Natural killer cell treated with Interleukin-12 subunit alpha and Interleukin-12 subunit beta and Interleukin-15 and Interleukin-18, amount 100 ng/mL, for 72 hours (primary cell): ENCODE data around the gene PPTC7. TPM values are rescaled to one million over a fixed set of nuclear protein-coding genes. Genes with fewer than 3 reads are reported as not detected.
"Not testable (repeated sequence)": the region's sequence is repeated elsewhere in the genome, so short reads cannot be mapped to it uniquely, and the experiment has no call there.

Experiments used
- ATAC-seq, 2 donors: fragments of 150-1000 bp; cut with Tn5 transposase in 1 of 2; sonication (Bioruptor Pico), chemical (Tn5 transposase) in 1 of 2; 2 replicates each; pipeline ENCODE4 v1.10.0; 2021
- DNase-seq: peaks from one replicate; pipeline ENCODE4 v3.0.0; 2022; ENCODE audit warnings: low spot score
- H3K27ac Mint-ChIP-seq, 2 donors: 1 replicate in 1 of 2; 2 replicates in 1 of 2; pipeline ENCODE4 v1.8.0; 2022; ENCODE audit warnings: mixed read lengths in 2 of 2, mild to moderate bottlenecking in 1 of 2, moderate library complexity in 1 of 2
- H3K27me3 Mint-ChIP-seq, 2 donors: 1 replicate in 1 of 2; 2 replicates in 1 of 2; pipeline ENCODE4 v1.8.0; 2022; ENCODE audit warnings: mixed read lengths in 2 of 2
- H3K36me3 Mint-ChIP-seq: one replicate; pipeline ENCODE4 v1.8.0; 2022; ENCODE audit warnings: mixed read lengths
- H3K4me1 Mint-ChIP-seq, 2 donors: 1 replicate in 1 of 2; 2 replicates in 1 of 2; pipeline ENCODE4 v1.8.0; 2022; ENCODE audit warnings: low read depth in 2 of 2, mixed read lengths in 2 of 2, mild to moderate bottlenecking in 1 of 2
- H3K4me3 Mint-ChIP-seq: one replicate; pipeline ENCODE4 v1.8.0; 2022; ENCODE audit warnings: mixed read lengths
- H3K9me3 Mint-ChIP-seq: 2 replicates; pipeline ENCODE4 v1.8.0; 2022; ENCODE audit warnings: mixed read lengths
- total RNA-seq, 2 donors: library from RNA; stranded (reverse); gene quantifications; one replicate each; pipeline ENCODE4 v1.2.3, GENCODE V29; 2022

PPTC7 gene
- total RNA-seq, 2 donors from 2014 or later, result 35.2 to 42.1 TPM

GRCh38 chr12:110597885-110598284, 14.8 kb upstream of the PPTC7 start:
- H3K9me3 Mint-ChIP-seq, result no peaks in the 10 kb centered on the region
- H3K27ac Mint-ChIP-seq, result no peak overlapping the region

GRCh38 chr12:110592919-110593318, 9.8 kb upstream of the PPTC7 start:
- H3K27me3 Mint-ChIP-seq, H3K4me3 Mint-ChIP-seq, H3K9me3 Mint-ChIP-seq, ATAC-seq, H3K27ac Mint-ChIP-seq, H3K36me3 Mint-ChIP-seq, DNase-seq: not testable (repeated sequence)
- peaks cover 11 to 15% of the 10 kb centered on the region in 2 donors for H3K4me1 Mint-ChIP-seq

More at GRCh38 chr12:110597885-110598284, 14.8 kb upstream of the PPTC7 start:
- no peak overlapping the region for H3K4me3 Mint-ChIP-seq
- ATAC-seq (no peak), DNase-seq (no peak)
- peaks cover 2 to 11% of the 10 kb centered on the region in 2 donors for H3K4me1 Mint-ChIP-seq
- no peaks in the 10 kb centered on the region for H3K27me3 Mint-ChIP-seq
- no peaks in the 10 kb centered on the region for H3K36me3 Mint-ChIP-seq

GRCh38 chr12:110592078-110592477, 9.0 kb upstream of the PPTC7 start:
- peak overlapping the region; percentile 65 to 95 for H3K27ac Mint-ChIP-seq

GRCh38 chr12:110591451-110592051, 8.4 kb upstream of the PPTC7 start:
- Mint-ChIP-seq H3K4me1 (peaks cover 11 to 15% of the 10 kb centered on the region in 2 donors), H3K9me3 (no peaks in the 10 kb centered on the region), H3K4me3 (no peak overlapping the region), H3K27ac (peak overlapping the region; percentile 65 to 95), H3K27me3 (no peaks in the 10 kb centered on the region), H3K36me3 (no peaks in the 10 kb centered on the region)
- ATAC-seq, result no peak
- DNase-seq, result no peak

More at GRCh38 chr12:110592078-110592477, 9.0 kb upstream of the PPTC7 start:
- H3K4me3 Mint-ChIP-seq, result no peak overlapping the region
- no peaks in the 10 kb centered on the region for H3K27me3 Mint-ChIP-seq
- DNase-seq (no peak), ATAC-seq (no peak)
- peaks cover 11 to 15% of the 10 kb centered on the region in 2 donors for H3K4me1 Mint-ChIP-seq
- H3K9me3 Mint-ChIP-seq, result no peaks in the 10 kb centered on the region
- H3K36me3 Mint-ChIP-seq, result no peaks in the 10 kb centered on the region

GRCh38 chr12:110590806-110591326, 7.7 kb upstream of the PPTC7 start:
- Mint-ChIP-seq H3K4me3 (peak overlapping the region; percentile 23), H3K4me1 (peaks cover 13 to 17% of the 10 kb centered on the region in 2 donors), H3K9me3 (no peaks in the 10 kb centered on the region), H3K27ac (peak overlapping the region; percentile 65 to 95), H3K27me3 (no peaks in the 10 kb centered on the region), H3K36me3 (no peaks in the 10 kb centered on the region)
- ATAC-seq (peak; percentile 72 to 89), DNase-seq (no peak)

- DNase-seq, result no peak
- Mint-ChIP-seq H3K4me3 (no peak overlapping the region), H3K27ac (peak overlapping the region; percentile 65 to 95), H3K27me3 (no peaks in the 10 kb centered on the region), H3K36me3 (no peaks in the 10 kb centered on the region), H3K4me1 (peaks cover 21 to 25% of the 10 kb centered on the region in 2 donors), H3K9me3 (no peaks in the 10 kb centered on the region)
- ATAC-seq, result no peak
Observed at GRCh38 chr12:110590059-110590458, 6.9 kb upstream of the PPTC7 start.

GRCh38 chr12:110587102-110587501, 4.0 kb upstream of the PPTC7 start:
- not testable (repeated sequence) for H3K9me3 Mint-ChIP-seq, H3K36me3 Mint-ChIP-seq, DNase-seq, H3K4me3 Mint-ChIP-seq, ATAC-seq, H3K27me3 Mint-ChIP-seq
- Mint-ChIP-seq H3K4me1 (peaks cover 40 to 42% of the 10 kb centered on the region in 2 donors), H3K27ac (peak overlapping the region in 1 of 2 donors; percentile 69)

- Mint-ChIP-seq H3K27ac (peak overlapping the region; percentile 87 to 97), H3K4me3 (peak overlapping the region; percentile 92), H3K9me3 (no peaks in the 10 kb centered on the region), H3K27me3 (no peaks in the 10 kb centered on the region), H3K4me1 (peaks cover 41 to 42% of the 10 kb centered on the region in 2 donors), H3K36me3 (peaks cover 7% of the 10 kb centered on the region)
- ATAC-seq (no peak), DNase-seq (peak; percentile 76)
Observed at GRCh38 chr12:110585231-110585799, 2.2 kb upstream of the PPTC7 start.

GRCh38 chr12:110582276-110583136, 612 bp downstream of the PPTC7 start:
- H3K4me3 Mint-ChIP-seq, result peak overlapping the region; percentile 98
- no peaks in the 10 kb centered on the region for H3K27me3 Mint-ChIP-seq
- H3K4me1 Mint-ChIP-seq, result peaks cover 59 to 61% of the 10 kb centered on the region in 2 donors
- DNase-seq (peak; percentile 89), ATAC-seq (peak; percentile 66 to 77)
- peaks cover 7% of the 10 kb centered on the region for H3K36me3 Mint-ChIP-seq
- H3K27ac Mint-ChIP-seq, result peak overlapping the region; percentile 87 to 93
- H3K9me3 Mint-ChIP-seq, result no peaks in the 10 kb centered on the region

- Mint-ChIP-seq H3K4me3 (peak overlapping the region; percentile 98), H3K36me3 (peaks cover 7% of the 10 kb centered on the region), H3K27me3 (no peaks in the 10 kb centered on the region), H3K9me3 (no peaks in the 10 kb centered on the region), H3K27ac (peak overlapping the region; percentile 87 to 93), H3K4me1 (peaks cover 63 to 65% of the 10 kb centered on the region in 2 donors)
- ATAC-seq, result no peak
- DNase-seq, result no peak
Observed at GRCh38 chr12:110581931-110582275, 1.2 kb downstream of the PPTC7 start.

- Mint-ChIP-seq H3K4me3 (peak overlapping the region; percentile 79), H3K27me3 (no peaks in the 10 kb centered on the region), H3K36me3 (peaks cover 7% of the 10 kb centered on the region), H3K4me1 (peaks cover 61 to 67% of the 10 kb centered on the region in 2 donors), H3K9me3 (no peaks in the 10 kb centered on the region), H3K27ac (peak overlapping the region; percentile 93 to 97)
- no peak for DNase-seq
- no peak for ATAC-seq
Observed at GRCh38 chr12:110579535-110580253, 3.4 kb downstream of the PPTC7 start.

GRCh38 chr12:110578694-110579534, 4.2 kb downstream of the PPTC7 start:
- H3K27ac Mint-ChIP-seq, result peak overlapping the region; percentile 93 to 97
- H3K4me3 Mint-ChIP-seq, result peak overlapping the region; percentile 79
- peak in 1 of 2 donors; percentile 0 for ATAC-seq
- no peaks in the 10 kb centered on the region for H3K9me3 Mint-ChIP-seq
- peaks cover 7% of the 10 kb centered on the region for H3K36me3 Mint-ChIP-seq
- no peaks in the 10 kb centered on the region for H3K27me3 Mint-ChIP-seq
- H3K4me1 Mint-ChIP-seq, result peaks cover 55 to 59% of the 10 kb centered on the region in 2 donors
- DNase-seq, result no peak
